BLaER1 (cell line): Measurements from ENCODE around the gene CLBA1.

Source experiments
- H3K27ac ChIP-seq: shearing (Covaris generic); formaldehyde crosslinking; 2 replicates; pipeline ENCODE4 v1.8.1; 2022
- H3K27me3 ChIP-seq: shearing (Covaris generic); formaldehyde crosslinking; 2 replicates; pipeline ENCODE4 v1.8.1; 2022
- H3K36me3 ChIP-seq: shearing (Covaris generic); formaldehyde crosslinking; 2 replicates; pipeline ENCODE4 v1.8.1; 2022
- H3K4me1 ChIP-seq: shearing (Covaris generic); formaldehyde crosslinking; 2 replicates; pipeline ENCODE4 v1.8.1; 2022
- H3K4me2 ChIP-seq: shearing (Covaris generic); formaldehyde crosslinking; 2 replicates; pipeline ENCODE4 v1.8.1; 2022
- H3K4me3 ChIP-seq: shearing (Covaris generic); formaldehyde crosslinking; 2 replicates; pipeline ENCODE4 v1.8.1; 2022
- H3K9ac ChIP-seq: shearing (Covaris generic); formaldehyde crosslinking; 2 replicates; pipeline ENCODE4 v1.8.1; 2022
- H3K9me3 ChIP-seq: shearing (Covaris generic); formaldehyde crosslinking; 2 replicates; pipeline ENCODE4 v1.8.1; 2022
- H4K20me1 ChIP-seq: shearing (Covaris generic); formaldehyde crosslinking; 2 replicates; pipeline ENCODE4 v1.8.1; 2022
- Cebpa-rat ChIP-seq: shearing (Covaris generic); IDR thresholded peaks from 2 replicates; pipeline ENCODE4 v1.8.1; 2022

Gene CLBA1

GRCh38 chr14:104980611-104981531 lies 4.7 kb upstream of the CLBA1 start:
- Histone ChIP-seq H3K9me3 (no peaks in the 10 kb centered on the region), H3K9ac (peak overlapping the region; percentile 64), H3K27me3 (no peaks in the 10 kb centered on the region), H4K20me1 (peaks cover 11% of the 10 kb centered on the region), H3K36me3 (no peaks in the 10 kb centered on the region), H3K4me3 (no peak overlapping the region; the same call in 1 of the 2 replicates), H3K4me2 (peak overlapping the region; percentile 100), H3K4me1 (peaks cover 87% of the 10 kb centered on the region), H3K27ac (peak overlapping the region; percentile 77)
- no peak for TF ChIP-seq Cebpa-rat

- Histone ChIP-seq H3K27ac (peak overlapping the region; percentile 77), H4K20me1 (peaks cover 5% of the 10 kb centered on the region), H3K9ac (peak overlapping the region; percentile 64), H3K27me3 (no peaks in the 10 kb centered on the region), H3K36me3 (no peaks in the 10 kb centered on the region), H3K4me1 (peaks cover 88% of the 10 kb centered on the region), H3K9me3 (no peaks in the 10 kb centered on the region), H3K4me3 (peak overlapping the region; percentile 30; the same call in 1 of the 2 replicates), H3K4me2 (peak overlapping the region; percentile 100)
- no peak for TF ChIP-seq Cebpa-rat
Measured at GRCh38 chr14:104981699-104982541, 3.7 kb upstream of the CLBA1 start.

DNA sequence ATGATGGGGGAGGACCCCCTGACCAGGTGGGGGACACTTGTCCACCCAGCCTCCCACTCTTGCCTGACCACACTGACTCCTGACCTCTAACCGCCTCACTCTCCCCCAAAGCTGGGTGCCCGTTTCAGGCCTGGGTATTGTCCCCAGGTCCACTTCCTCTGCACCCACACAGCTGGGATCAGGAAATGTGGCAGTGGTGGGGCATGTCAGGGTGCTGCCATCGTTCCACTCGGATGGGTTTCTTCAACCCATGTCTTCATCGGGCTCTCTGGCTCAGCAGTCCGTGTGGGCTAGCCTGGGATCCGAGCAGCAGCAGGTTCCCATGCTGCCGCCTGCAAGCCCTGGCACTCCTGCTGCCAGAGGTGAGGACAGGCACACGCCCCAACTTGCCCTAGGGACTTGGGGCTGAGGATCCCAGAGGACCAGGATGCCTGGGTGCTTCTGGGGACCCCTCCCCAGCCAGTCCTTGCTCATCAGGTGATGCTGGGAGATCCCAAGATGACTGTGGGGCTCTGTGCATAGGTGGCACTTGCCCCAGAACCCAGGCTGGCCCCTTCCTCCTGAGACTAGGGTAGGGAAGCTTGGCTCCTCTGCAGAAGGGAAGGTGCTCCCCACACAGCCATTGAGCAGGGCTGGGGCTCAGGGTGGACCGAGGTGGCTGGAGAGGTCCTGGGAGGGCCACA lies 2.9 kb upstream of the CLBA1 start:
- Histone ChIP-seq H3K27me3 (no peaks in the 10 kb centered on the region), H3K36me3 (no peaks in the 10 kb centered on the region), H4K20me1 (no peaks in the 10 kb centered on the region), H3K9ac (peak overlapping the region; percentile 4; the same call in 1 of the 2 replicates), H3K4me1 (peaks cover 88% of the 10 kb centered on the region), H3K9me3 (no peaks in the 10 kb centered on the region), H3K4me2 (peak overlapping the region; percentile 100), H3K4me3 (no peak overlapping the region), H3K27ac (peak overlapping the region; percentile 77)
- no peak for TF ChIP-seq Cebpa-rat

DNA sequence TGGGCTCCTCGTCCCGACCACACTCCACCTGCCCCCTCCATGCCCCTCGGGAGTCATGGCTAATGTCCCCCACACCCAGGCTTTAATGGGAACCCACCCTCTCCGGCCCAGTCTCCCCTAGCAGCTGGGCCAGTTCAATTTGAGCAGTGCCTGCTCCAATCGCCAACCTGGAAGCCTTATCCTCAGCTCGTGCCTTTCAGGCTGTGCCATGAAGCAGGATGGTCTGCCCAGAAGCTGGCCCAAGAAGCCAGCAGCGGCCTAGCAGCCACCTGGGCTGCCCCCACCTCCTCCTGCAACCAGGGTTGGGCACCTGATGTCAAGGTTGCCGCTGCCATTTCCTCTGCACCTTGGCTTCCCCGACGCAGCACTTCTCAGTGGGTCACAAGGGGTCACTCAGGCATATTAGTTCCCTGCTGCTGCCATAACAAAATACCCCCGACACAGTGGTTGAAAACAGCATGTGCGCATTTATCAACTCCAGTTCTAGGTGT lies 2.3 kb upstream of the CLBA1 start:
- no peak for TF ChIP-seq Cebpa-rat
- peak overlapping the region; percentile 77 for H3K27ac ChIP-seq
- H3K4me3 ChIP-seq = no peak overlapping the region
- no peaks in the 10 kb centered on the region for H3K9me3 ChIP-seq
- H3K36me3 ChIP-seq = no peaks in the 10 kb centered on the region
- H3K27me3 ChIP-seq = no peaks in the 10 kb centered on the region
- H3K4me1 ChIP-seq = peaks cover 94% of the 10 kb centered on the region
- H3K9ac ChIP-seq = peak overlapping the region; percentile 4; the same call in 1 of the 2 replicates
- peak overlapping the region; percentile 100 for H3K4me2 ChIP-seq
- no peaks in the 10 kb centered on the region for H4K20me1 ChIP-seq

GRCh38 chr14:104984056-104984894 lies 1.3 kb upstream of the CLBA1 start:
- H3K27ac ChIP-seq = peak overlapping the region; percentile 77
- peaks cover 95% of the 10 kb centered on the region for H3K4me1 ChIP-seq
- TF ChIP-seq Cebpa-rat = no peak
- no peak overlapping the region for H3K4me3 ChIP-seq
- no peaks in the 10 kb centered on the region for H3K27me3 ChIP-seq
- H3K4me2 ChIP-seq = peak overlapping the region; percentile 100
- H3K9ac ChIP-seq = no peak overlapping the region; the same call in 1 of the 2 replicates
- no peaks in the 10 kb centered on the region for H3K9me3 ChIP-seq
- H4K20me1 ChIP-seq = no peaks in the 10 kb centered on the region
- no peaks in the 10 kb centered on the region for H3K36me3 ChIP-seq

GRCh38 chr14:104986487-104987164 lies 1.0 kb downstream of the CLBA1 start:
- no peak for TF ChIP-seq Cebpa-rat
- H4K20me1 ChIP-seq = no peaks in the 10 kb centered on the region
- peak overlapping the region; percentile 79; the same call in 1 of the 2 replicates for H3K9ac ChIP-seq
- H3K36me3 ChIP-seq = no peaks in the 10 kb centered on the region
- H3K9me3 ChIP-seq = no peaks in the 10 kb centered on the region
- peak overlapping the region; percentile 100 for H3K4me2 ChIP-seq
- no peaks in the 10 kb centered on the region for H3K27me3 ChIP-seq
- H3K4me1 ChIP-seq = peaks cover 95% of the 10 kb centered on the region
- H3K27ac ChIP-seq = peak overlapping the region; percentile 80
- peak overlapping the region; percentile 82 for H3K4me3 ChIP-seq

- TF ChIP-seq Cebpa-rat = no peak
- no peaks in the 10 kb centered on the region for H3K27me3 ChIP-seq
- H3K4me1 ChIP-seq = peaks cover 95% of the 10 kb centered on the region
- peak overlapping the region; percentile 92 for H3K27ac ChIP-seq
- peak overlapping the region; percentile 100 for H3K4me2 ChIP-seq
- peaks cover 5% of the 10 kb centered on the region; the same call in 1 of the 2 replicates for H4K20me1 ChIP-seq
- 0 out of 2 replicates have a peak overlapping the region, but pooled peaks have one; percentile 5 for H3K4me3 ChIP-seq
- no peaks in the 10 kb centered on the region for H3K9me3 ChIP-seq
- H3K9ac ChIP-seq = peak overlapping the region; percentile 54
- H3K36me3 ChIP-seq = no peaks in the 10 kb centered on the region
Measured at GRCh38 chr14:104989236-104989950, 3.8 kb downstream of the CLBA1 start.
